Measurements from ENCODE around the gene PACSIN2. TPM values are rescaled to one million over a fixed set of nuclear protein-coding genes. Genes with fewer than 3 reads are reported as not detected.

Gene PACSIN2
- total RNA-seq, 1 donor from 2014 or later = 49.1 TPM

Other genes starting within 250 kb of the PACSIN2 start
- 50.7 TPM for gene ARFGAP3, start 157.9 kb downstream of the PACSIN2 start, total RNA-seq
- gene TTLL1, start 74.2 kb upstream of the PACSIN2 start, total RNA-seq = 7.9 TPM
- 1.0 TPM for gene BIK, start 95.6 kb upstream of the PACSIN2 start, total RNA-seq
- gene MCAT, start 128.2 kb upstream of the PACSIN2 start, total RNA-seq = 9.0 TPM
- 179 TPM for gene TSPO, start 136.4 kb upstream of the PACSIN2 start, total RNA-seq
- gene TTLL12, start 172.0 kb upstream of the PACSIN2 start, total RNA-seq = 23.6 TPM